NB4 (cell line): ENCODE measurements around the gene TPMT.

Experiments
- CTCF ChIP-seq: IDR thresholded peaks from one replicate; pipeline ENCODE4 v1.5.1; 2012; ENCODE audit warnings: low read depth, low read length
- MAX ChIP-seq: IDR thresholded peaks from 2 replicates; pipeline ENCODE4 v1.6.1; 2011; ENCODE audit warnings: low read depth, low read length
- POLR2A ChIP-seq: IDR thresholded peaks from 2 replicates; pipeline ENCODE4 v1.6.1; 2011; ENCODE audit warnings: mild to moderate bottlenecking; ENCODE audit not compliant: insufficient read length; ENCODE audit errors: extremely low read depth

GRCh38 chr6:18087396-18088165 lies 67.3 kb downstream of the TPMT start:
- TF ChIP-seq POLR2A: no peak
- TF ChIP-seq CTCF: no peak
- TF ChIP-seq MAX: no peak
